ENCODE data around the gene LTBP4.

- TF ChIP-seq CTCF (IDR thresholded peaks at IDR 0.05) (no peak), EP300 (IDR thresholded peaks at IDR 0.05) (peak in 1 of 2 donors; percentile 18)
Measured at GRCh38 chr19:40583283-40583682, 17.9 kb upstream of the LTBP4 start.

Measured in tibial nerve (tissue), 4 donors.